GM19452 (cell line): ENCODE measurements around the gene KCNAB1.

Experiments used
- ATAC-seq: cut with Tn5 transposase; IDR thresholded peaks from one replicate; pipeline ENCODE4 v1.9.1; 2021; ENCODE audit not compliant: unreplicated experiment

Gene KCNAB1

DNA sequence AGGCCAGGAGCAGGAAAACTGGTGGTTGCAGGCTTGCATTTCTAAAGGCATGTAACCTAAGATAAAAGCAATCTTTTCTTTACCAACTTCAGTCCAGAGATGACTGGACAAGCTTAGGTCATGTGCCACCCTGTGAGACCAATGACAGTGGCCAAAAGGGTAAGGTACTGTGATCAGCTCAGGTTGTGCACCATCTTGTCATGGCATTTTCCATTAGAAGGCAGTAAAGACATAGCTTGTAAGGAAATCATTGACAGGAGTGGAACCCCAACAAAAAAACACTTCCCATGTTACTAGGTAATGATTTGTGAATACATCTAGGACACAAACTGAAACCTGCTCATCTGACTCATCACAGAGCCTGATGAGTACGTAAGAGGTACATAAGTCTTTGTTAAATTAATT lies 399.4 kb downstream of the KCNAB1 start:
- peak; percentile 88 for ATAC-seq

DNA sequence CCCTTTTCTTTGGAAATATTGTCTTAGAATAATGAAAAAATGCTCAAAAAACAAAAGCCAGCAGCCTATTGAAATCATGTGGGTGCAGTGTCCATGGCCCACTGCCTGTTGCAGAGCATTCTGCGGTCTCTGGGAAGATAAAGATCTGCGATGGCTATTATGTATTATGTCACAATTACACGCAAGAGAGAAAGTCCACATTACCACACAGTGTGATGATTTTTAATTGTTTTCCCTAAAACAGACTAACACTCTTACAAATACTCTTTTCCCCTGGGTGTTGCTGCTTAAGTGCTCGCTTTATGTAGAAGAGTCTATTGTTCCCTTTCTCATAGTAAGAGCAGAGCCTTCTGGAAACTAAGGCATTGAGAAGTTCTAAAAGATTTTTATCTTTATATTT lies 402.3 kb downstream of the KCNAB1 start:
- ATAC-seq = no peak

DNA sequence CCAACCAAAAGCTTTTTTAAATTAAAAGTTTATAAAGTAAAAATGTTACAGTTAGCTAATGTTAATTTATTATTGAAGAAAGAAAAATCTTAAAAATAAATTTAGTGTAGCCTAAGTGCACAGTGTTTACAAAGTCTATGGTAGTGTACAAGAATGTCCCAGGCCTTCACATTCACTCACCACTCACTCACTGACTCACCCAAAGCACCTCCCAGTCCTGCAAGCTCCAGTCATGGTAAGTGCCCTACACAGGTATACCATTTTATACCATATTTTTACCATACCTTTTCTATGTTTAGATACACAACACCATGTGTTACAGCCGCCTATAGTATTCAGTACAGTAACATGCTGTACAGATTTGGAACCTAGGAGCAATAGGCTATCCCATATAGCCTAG lies 405.4 kb downstream of the KCNAB1 start:
- ATAC-seq = no peak

DNA sequence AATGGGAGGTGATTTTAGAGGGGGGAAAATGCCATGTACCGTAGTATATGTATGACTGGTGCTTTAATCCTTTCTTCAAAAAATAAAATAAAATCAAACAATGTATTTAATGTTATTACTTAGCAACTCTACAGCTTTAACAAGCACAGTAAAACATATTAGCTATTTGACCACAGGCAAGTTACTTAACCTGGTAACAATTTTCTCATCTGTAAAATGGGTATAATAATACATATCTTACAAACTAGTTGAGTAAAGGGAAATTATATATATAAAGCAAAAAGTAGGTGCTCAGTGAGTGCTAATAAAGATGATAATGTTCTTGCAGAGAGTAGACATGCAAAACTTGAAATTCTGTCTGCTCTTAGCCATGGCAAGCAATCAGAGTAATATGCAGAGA lies 406.7 kb downstream of the KCNAB1 start:
- ATAC-seq = no peak

DNA sequence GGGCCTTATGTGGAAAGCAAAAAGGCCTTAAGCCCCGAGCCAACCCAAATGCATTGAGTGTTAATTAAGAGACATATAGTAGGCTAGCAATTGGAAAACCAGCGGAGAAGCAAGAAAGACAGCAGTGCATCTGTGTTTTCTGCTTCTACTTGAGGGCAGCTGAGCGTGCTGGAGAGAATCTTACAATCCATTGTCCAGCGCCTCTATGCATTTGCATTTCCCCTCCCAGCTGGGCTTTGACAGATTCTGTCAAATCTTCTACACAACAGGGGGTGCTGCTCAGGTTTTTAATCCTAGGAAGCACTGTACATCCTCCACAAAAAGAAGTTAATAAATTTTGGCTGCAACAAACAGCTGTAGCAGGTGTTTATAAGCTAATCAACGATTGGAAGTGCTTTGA lies 410.6 kb downstream of the KCNAB1 start:
- no peak for ATAC-seq

DNA sequence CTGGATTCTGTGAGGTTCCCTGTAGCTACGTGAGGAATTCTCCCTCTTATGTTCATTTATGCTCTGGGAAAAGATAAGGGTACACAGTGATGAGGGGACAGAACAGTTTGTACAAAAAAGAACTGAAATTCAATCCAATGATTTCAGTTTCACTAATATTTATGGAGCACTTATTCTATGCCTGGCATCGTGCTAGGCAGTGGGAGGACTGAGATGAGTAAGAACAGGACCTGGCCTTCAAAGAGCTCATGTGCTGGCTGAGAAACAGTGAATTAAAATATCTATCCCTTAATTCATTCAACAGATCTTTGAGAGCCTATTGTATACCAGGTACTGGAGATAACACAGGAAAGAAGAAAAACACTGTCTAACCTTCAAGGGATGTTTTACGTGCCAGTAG lies 412.4 kb downstream of the KCNAB1 start:
- ATAC-seq = no peak

DNA sequence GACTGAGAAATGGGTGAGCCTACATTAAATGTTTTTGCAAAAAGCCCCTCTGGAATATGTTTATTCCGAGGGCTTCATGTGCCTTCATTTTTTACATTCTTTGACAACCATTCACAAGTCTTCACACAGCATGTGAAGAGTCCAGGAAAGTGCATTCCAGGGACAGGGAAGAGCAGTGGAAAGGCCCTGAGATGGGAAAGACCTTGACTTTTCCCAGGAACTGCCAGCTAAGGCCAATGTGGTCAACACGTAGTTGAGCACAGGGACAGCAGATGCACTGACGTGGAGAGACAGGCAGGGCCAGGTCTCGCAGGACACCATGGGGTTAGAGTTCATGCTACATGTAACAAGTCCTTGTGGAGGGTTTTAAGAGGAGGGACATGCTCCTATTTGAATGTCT lies 412.8 kb downstream of the KCNAB1 start:
- ATAC-seq = no peak

DNA sequence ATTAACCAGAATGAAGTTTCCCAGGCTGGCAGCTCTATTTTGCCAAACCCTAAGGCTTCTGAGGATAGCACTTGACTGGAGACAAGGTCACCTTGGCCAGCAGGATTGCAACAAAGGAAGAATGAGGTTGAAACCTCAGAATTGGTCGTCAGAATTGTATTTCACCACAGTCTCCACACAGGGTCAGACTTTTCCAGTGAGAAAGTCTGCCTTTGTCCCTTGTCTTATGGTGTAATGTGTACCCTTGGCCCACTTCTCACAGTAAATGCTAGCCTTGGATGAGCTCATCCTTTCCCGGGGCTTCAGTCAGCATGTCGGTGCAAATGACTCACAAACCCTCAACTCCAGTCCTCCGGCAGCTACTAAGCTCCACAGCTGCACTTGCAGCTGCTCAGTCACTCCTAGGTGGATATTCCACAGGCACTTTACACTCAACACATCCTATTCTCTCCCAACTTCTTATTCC lies 414.8 kb downstream of the KCNAB1 start:
- no peak for ATAC-seq

DNA sequence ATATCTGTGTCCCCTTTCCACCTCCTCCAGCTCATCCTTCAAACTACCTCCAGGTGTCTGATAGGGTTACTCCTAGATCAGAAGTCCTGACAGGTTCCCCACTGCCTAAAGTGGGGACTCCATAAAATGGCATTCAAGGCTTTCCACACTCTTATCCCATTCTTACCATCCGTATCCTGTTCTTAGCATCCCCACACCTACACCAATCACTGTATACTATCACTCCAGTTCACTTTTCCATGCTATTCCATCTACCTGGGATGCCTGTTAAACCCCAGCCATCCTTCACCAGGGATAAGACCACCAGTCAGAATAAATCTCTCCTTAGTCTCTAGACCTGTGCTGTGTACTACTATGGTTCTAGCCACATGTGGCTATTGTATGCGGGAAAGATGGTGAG lies 415.4 kb downstream of the KCNAB1 start:
- ATAC-seq = no peak

DNA sequence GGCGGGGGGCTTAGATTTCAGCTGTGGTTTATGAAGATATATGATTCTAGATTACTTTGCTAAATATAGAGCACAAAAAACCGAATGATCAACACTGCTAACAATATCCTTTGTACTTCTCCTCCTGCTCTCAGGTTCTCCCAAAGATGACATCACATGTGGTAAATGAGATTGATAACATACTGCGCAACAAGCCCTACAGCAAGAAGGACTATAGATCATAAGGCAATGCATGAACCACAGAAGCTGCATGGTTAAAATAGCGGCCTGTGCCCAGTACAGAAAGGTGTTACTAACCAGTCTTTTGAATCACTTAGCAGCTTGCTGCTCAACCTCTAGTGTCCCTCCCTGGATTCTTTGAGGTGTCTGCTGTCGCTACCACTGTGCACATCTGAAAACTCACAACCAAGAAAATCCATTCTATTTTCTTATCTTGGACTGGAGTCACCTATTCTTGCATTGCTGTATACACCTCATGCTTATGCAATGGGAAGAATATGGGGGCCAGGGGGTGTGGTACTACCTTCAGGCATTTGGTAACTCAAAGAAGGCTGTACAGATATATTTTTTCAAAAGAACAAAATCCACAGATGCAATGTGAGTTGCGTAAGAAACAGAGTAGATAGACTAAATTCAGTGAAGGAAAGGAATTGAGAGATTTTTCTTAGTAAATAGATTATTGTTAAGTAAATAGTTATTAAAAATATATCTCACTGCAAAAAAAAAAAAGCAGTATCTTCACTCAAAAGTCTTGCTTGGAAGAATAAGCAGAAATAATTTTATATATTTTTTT lies 416.3 kb downstream of the KCNAB1 start:
- no peak for ATAC-seq

DNA sequence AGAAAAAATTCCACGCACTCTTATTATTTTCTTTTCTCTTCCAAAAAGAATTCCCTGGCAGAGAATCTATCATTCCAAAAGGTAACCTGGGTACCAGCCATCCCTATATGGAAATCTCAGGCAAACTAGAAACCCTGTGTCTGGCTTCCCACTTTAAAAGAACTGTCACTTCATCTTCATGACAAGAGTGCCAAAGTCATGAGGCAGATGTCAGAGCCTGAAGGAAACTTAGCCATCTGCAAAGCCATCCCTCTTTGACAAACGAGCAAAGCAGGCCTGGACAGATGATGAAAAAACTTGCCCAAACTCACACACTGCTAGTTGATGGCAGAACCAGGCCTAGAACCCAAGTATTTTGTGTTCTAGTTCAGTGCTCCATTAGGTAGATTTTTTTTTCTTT lies 418.7 kb downstream of the KCNAB1 start:
- ATAC-seq = no peak

DNA sequence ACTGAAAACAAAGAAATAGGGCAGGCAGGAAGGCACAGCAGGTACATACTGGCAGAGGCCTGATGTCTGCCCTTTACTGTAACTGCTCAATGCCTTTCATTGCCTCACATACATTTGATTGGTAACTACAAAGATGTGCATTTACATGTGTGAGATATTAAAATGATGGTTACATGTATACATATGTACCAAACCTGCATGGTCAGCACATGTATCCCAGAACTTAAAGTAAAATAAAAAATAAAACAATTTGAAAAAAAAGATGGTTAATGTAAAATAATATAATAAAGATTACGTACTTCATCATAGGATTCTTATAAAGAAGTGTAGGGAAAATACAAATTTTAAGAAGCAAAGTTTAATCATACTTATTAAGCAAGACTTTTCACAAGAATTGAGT lies 419.4 kb downstream of the KCNAB1 start:
- ATAC-seq = no peak

DNA sequence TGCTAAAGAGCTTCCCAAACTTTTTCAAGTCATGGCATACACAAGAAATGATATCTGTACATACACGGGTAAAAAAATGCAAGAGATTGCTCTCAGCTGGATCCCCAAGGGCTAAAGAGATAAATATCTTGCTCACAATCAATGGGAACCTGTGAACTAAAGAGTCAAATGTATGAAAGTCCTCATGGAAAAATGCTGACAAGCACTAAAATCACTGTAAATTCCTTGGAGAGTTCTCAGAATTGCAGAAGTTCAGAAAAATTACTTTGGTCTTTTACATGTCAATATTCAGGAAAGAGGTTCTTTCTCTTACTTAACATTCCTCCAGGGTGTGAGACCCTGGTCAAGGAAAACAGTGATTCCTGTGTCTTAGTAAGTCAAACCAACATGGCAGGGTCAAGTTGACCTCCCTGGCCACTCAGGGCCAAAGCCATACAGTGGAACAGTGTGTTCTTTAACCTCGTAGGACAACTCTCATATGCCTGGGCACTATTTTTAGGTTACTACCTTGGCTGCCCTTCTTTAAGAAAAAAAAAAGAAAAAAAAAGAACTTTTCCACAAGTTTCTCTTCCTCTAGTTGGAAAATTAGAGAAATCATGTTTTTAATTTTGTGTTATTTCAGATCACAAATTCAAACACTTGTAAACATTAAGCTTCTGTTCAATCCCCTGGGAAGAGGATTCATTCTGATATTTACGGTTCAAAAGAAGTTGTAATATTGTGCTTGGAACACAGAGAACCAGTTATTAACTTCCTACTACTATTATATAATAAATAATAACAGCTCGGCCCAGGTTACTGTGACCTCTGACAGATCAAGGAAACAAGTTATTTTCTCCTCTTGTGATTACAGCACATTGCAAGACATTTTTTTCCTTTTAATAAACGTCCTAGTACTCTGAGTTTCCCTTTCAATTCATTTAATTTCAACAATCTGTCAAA lies 422.0 kb downstream of the KCNAB1 start:
- ATAC-seq = no peak

DNA sequence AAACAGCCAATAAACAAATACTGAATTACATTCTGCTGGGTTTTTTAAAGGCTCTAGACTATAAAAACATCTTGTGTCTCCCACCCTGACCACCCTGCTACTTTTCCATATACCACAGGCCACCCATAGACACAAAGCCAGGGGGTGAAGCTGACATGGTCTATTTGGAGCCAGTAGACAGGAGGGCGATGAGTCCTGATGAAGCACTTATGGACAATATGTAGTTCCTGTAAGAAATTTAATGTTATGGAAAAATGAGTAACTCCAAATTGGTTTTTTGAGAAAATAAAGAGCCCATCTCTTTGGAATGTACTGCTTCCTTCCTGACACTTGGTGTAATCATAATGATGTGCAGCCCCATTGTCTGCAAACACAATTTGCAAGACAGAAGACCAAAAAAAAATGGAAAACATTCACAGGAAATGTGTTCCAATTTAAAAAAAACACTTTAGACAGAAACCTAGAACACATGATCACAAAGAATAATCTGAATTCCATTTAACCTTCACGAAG lies 422.7 kb downstream of the KCNAB1 start:
- ATAC-seq = no peak

DNA sequence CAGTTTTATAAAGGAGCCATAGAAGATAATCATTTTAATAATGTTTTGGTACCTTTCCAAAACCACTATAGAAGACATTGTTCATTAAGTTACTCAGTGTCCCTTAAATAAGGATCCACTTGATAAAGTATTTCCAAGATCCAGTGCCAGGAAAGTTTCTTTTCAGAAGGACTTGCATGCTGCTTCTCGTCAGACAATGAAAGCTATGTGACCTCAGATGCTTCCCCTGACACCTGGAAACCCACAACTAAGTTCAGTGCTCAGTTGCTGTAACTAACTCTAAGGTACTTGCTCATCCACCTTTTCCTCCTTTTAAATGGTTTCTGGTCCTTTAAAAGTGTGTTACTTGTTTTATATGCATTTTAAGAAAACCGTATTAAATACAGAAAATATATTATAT lies 427.3 kb downstream of the KCNAB1 start:
- no peak for ATAC-seq

DNA sequence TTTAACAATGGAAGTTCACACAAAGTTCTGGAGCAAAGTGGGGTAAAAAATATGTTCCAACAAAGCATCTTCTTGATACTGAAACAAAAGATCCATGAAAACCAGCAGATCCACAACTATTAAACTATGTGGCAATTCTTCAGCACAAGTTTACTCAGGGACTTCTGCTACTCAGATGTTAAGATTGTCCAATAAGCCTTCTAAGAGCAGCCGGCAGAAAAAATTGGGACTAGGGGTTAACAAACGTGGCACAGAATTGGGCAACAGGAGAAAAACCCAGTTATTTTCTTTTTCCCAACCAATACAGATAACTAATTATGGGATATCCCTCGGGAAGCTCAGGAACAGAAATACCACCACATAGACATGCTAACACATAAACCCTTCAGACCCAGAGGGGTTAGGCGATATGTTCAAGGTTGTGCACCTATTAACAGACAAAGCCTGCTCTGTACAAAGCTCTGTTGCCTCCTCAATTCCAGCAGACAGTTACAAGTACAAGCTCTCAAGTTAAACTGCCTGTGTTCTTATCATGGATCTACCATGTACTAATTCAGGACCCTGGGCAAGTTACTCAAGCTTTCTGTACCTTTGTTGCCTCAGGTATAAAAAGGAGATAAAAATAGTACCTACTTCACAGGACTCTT lies 427.8 kb downstream of the KCNAB1 start:
- no peak for ATAC-seq

DNA sequence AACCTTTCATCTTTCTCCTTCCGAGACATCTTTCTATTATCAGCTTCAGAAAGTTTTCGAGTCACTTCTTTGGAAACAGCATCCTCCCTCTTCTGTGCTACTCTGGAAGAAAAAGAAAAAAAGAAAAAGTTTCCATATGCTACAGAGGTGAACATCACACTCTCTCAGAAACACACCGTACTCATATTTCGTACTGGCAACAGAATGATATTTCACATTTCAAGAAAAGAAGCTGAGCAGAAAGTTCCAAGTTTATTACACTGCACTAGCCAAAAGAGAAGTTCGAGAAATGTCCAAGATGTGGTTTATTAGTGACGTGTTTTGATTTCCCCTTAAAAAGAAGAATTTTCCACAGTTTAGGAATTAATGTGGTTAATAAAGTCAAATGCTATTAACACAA lies 428.5 kb downstream of the KCNAB1 start:
- no peak for ATAC-seq

DNA sequence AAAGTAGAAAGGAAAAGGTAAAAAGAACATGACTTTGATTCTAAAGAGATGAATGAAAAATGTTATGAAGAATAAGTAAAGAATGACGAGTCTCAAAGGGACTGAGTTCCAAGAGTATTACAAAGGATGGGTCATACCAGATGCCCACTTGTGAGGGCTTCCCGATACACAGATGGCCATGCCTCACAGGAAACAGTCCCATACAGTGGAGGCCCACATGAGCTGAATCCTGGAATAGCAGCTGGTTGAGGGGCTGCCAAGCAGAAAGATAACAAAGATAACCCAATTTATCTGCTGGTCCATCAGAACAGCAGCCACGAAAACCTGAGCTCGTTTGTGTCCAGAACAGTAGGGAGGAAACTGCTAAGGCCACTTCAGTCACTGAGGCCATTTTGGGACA lies 430.9 kb downstream of the KCNAB1 start:
- no peak for ATAC-seq

DNA sequence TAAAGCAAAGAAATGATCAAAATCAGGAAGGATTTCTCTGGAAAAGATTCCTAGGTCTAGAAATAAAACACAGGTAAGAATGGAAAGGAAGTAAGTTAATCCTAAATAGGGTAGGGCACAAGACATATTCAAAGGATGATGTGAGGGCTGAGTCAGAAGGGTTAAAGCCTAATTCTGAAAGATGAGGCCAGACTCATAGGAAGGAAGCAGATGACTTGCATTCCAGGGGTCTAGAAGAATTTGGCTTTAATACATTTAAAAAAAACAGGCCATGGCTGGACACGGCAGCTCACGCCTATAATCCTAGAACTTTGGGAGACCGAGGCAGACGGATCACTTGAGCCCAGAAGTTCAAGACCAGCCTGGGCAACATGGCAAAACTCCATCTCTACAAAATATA lies 431.4 kb downstream of the KCNAB1 start:
- no peak for ATAC-seq

DNA sequence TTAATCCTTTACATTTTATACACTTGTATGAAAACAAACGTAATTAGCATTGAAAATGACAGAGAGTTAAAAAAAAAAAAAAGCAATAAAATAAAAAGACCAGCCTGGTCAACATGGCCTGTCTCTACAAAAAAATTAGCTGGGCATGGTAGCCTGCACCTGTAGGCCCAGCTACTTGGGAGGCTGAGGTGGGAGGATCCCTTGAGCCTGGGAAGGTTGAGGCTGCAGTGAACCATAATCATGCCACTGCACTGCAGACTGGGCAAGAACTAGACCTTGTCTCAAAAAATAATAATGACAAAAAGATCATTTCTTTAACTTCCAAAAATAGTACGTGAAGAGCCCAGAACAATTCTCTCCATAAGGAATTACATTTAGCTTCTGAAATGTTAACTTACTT lies 432.6 kb downstream of the KCNAB1 start:
- ATAC-seq = no peak

DNA sequence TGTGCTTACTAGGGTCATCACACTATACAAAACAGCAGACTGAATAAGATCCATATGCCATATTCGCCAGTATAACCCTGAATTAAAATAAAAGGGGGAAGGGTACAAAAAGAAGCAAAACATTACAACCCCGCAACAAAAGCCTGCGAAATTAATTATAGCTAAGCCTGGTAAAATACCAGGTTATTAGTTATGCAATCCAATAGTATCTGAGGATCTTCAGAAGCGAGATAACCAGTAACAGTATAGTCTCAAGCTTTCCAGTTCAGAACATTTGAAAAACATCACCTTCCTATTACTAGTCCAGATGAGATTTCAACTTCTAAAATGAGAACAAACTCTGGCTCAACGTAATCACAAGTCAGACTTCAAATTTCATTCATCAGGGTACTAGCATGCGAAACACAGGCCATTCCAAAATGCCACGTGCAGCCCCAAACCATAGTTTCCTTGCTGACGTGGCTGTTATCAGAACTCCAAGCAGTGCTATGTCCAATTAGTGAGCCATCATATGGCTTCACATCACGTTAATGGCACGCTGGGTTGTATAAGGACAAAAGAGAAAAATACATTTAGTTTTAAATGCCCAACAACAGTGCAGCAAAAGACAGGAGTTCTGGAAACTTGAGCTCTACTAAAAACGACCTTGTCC lies 433.5 kb downstream of the KCNAB1 start:
- ATAC-seq = no peak
